Kidney (tissue), 14 donors: ENCODE data around the gene ACOX2. TPM values are rescaled to one million over a fixed set of nuclear protein-coding genes. Genes with fewer than 3 reads are reported as not detected.

ENCODE experiments used
- DNase-seq, 5 donors: peaks; one replicate each; pipeline ENCODE4 v3.0.0-alpha.2; 2013 to 2020
- FAIRE-seq: peaks from 2 replicates; lab custom pipeline; 2012; peaks lifted over from hg19 to GRCh38; lab: Jason Lieb, UNC
- H3K27ac ChIP-seq, 2 donors: one replicate each; pipeline ENCODE4 v1.7.0; 2013; ENCODE audit warnings: low read depth in 2 of 2, low read length in 2 of 2, inconsistent platforms in 1 of 2
- H3K27me3 ChIP-seq: one replicate; pipeline ENCODE4 v1.7.1; 2013; ENCODE audit warnings: low read length, inconsistent platforms; ENCODE audit not compliant: control insufficient read depth, insufficient read depth
- H3K36me3 ChIP-seq, 3 donors: one replicate each; pipeline versions ENCODE4 v1.7.0 to v1.7.1; 2013; ENCODE audit warnings: low read length in 3 of 3, control low read depth in 1 of 3, inconsistent platforms in 1 of 3; ENCODE audit not compliant: insufficient read depth in 3 of 3, control insufficient read depth in 2 of 3
- H3K4me1 ChIP-seq, 3 donors: one replicate each; pipeline versions ENCODE4 v1.7.0 to v1.7.1; 2013; ENCODE audit warnings: low read length in 3 of 3, inconsistent platforms in 1 of 3, low read depth in 1 of 3; ENCODE audit not compliant: control insufficient read depth in 2 of 3, insufficient read depth in 2 of 3
- H3K4me3 ChIP-seq, 3 donors: one replicate each; pipeline versions ENCODE4 v1.7.0 to v1.8.1; 2013; ENCODE audit warnings: low read length in 3 of 3, control low read depth in 1 of 3, inconsistent platforms in 1 of 3
- H3K9ac ChIP-seq, 3 donors: one replicate each; pipeline versions ENCODE4 v1.7.0 to v1.7.1; 2013; ENCODE audit warnings: low read length in 3 of 3, control low read depth in 1 of 3, inconsistent platforms in 1 of 3
- H3K9me3 ChIP-seq, 3 donors: one replicate each; pipeline versions ENCODE4 v1.7.0 to v1.7.1; 2013; ENCODE audit warnings: low read length in 3 of 3, control low read depth in 1 of 3, inconsistent platforms in 1 of 3; ENCODE audit not compliant: control insufficient read depth in 2 of 3, insufficient read depth in 1 of 3
- intact Hi-C: fragments of 100-400 bp; cut with DNase I; formaldehyde crosslinking; loops from one replicate; pipeline ENCODE4 v1.11.1; 2022
- polyA plus RNA-seq: library from polyadenylated mRNA; stranded (reverse); fragments of 350-450 nt; fragmentation: Illumina TruSeq; extraction: RNeasy Lipid Tissue Mini Kit (QIAGEN cat#74804); gene quantifications from one replicate; pipeline ENCODE4 v1.2.3, GENCODE V29; 2014; ENCODE audit warnings: low read depth, low replicate concordance; ENCODE audit not compliant: insufficient read depth
- total RNA-seq: library from RNA; stranded (reverse); fragmentation: NEBNext Ultra II Directional; extraction: Animal tissue kit (Norgen Biotek cat#: 25700); gene quantifications from one replicate; pipeline ENCODE4 v1.2.1, GENCODE V29; 2021
- TF ChIP-seq, protein P1 (sequence below): IDR thresholded peaks from 3 replicates; pipeline ENCODE4 v1.5.1; 2012; ENCODE audit warnings: mild to moderate bottlenecking, moderate library complexity, borderline replicate concordance; ENCODE audit not compliant: insufficient read depth; ENCODE audit errors: extremely low read depth
- donor health status: control.
- donor health status: control.
- donor health status: control.
- donor health status: control.
- donor health status: control.
- donor health status: DM: yes; HTN: yes; CAD: no.
- donor health status: Normal renal cell carcinoma (clear cell type).

ACOX2 gene
- total and polyA plus RNA-seq, 2 donors from 2014 or later, result 18.6 to 85.5 TPM

GRCh38 chr3:58585005-58585786, 48.2 kb upstream of the ACOX2 start:
- no peaks in the 10 kb centered on the region for H3K9me3 ChIP-seq
- peak overlapping the region; percentile 0 to 90 (median 56) for H3K9ac ChIP-seq
- DNase-seq (peak; percentile 86 to 96 (median 90)), FAIRE-seq (no peak)
- TF ChIP-seq, protein P1, sequence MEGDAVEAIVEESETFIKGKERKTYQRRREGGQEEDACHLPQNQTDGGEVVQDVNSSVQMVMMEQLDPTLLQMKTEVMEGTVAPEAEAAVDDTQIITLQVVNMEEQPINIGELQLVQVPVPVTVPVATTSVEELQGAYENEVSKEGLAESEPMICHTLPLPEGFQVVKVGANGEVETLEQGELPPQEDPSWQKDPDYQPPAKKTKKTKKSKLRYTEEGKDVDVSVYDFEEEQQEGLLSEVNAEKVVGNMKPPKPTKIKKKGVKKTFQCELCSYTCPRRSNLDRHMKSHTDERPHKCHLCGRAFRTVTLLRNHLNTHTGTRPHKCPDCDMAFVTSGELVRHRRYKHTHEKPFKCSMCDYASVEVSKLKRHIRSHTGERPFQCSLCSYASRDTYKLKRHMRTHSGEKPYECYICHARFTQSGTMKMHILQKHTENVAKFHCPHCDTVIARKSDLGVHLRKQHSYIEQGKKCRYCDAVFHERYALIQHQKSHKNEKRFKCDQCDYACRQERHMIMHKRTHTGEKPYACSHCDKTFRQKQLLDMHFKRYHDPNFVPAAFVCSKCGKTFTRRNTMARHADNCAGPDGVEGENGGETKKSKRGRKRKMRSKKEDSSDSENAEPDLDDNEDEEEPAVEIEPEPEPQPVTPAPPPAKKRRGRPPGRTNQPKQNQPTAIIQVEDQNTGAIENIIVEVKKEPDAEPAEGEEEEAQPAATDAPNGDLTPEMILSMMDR, result peak; percentile 78
- peaks cover 0 to 23% (median 19%) of the 10 kb centered on the region in 3 donors for H3K4me1 ChIP-seq
- no peaks in the 10 kb centered on the region for H3K36me3 ChIP-seq
- H3K27me3 ChIP-seq, result peaks cover 2% of the 10 kb centered on the region
- peak overlapping the region; percentile 84 to 88 for H3K27ac ChIP-seq
- intact Hi-C loops, result no loop called here
- peak overlapping the region; percentile 64 to 87 (median 69) for H3K4me3 ChIP-seq

DNA sequence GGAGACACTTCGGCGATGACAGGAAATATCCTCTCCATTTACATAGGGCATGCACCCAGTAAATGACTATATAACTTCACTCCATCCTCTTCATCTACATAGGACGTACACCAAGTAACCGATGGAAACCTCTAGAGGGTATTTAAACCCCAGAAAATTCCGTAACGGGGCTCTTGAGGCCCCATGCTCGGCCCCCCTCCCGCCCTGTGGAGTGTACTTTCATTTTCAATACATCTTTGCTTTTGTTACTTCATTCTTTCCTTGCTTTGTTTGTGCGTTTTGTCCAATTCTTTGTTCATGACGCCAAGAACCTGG, 47.7 kb upstream of the ACOX2 start:
- Histone ChIP-seq H3K27me3 (peaks cover 2% of the 10 kb centered on the region), H3K4me1 (peaks cover 0 to 23% (median 19%) of the 10 kb centered on the region in 3 donors), H3K36me3 (no peaks in the 10 kb centered on the region), H3K27ac (peak overlapping the region; percentile 84 to 88), H3K9me3 (no peaks in the 10 kb centered on the region), H3K9ac (peak overlapping the region in 2 of 3 donors; percentile 56 to 90), H3K4me3 (peak overlapping the region; percentile 64 to 87 (median 69))
- DNase-seq (peak in 1 of 5 donors; percentile 13), FAIRE-seq (no peak)
- intact Hi-C loops, result no loop called here
- TF ChIP-seq, protein P1, result no peak

GRCh38 chr3:58581328-58582091, 44.5 kb upstream of the ACOX2 start:
- FAIRE-seq, result no peak
- H3K9ac ChIP-seq, result peak overlapping the region in 1 of 3 donors; percentile 23
- H3K27me3 ChIP-seq, result no peaks in the 10 kb centered on the region
- no peaks in the 10 kb centered on the region for H3K36me3 ChIP-seq
- peak in 4 of 5 donors; percentile 56 to 93 (median 80) for DNase-seq
- TF ChIP-seq, protein P1, result no peak
- H3K4me3 ChIP-seq, result no peak overlapping the region
- no peaks in the 10 kb centered on the region for H3K9me3 ChIP-seq
- H3K4me1 ChIP-seq, result peaks cover 0 to 26% (median 23%) of the 10 kb centered on the region in 3 donors
- H3K27ac ChIP-seq, result peak overlapping the region; percentile 81 to 84
- intact Hi-C loops, result no loop called here
